ACC112 (cell line): Measurements from ENCODE around the gene HOXB3.

Source experiments
- H2AFZ ChIP-seq: fragments of 200-600 bp; sonication (generic); one replicate; pipeline ENCODE4 v1.6.0; 2017; ENCODE audit warnings: antibody characterized with exemption, low read length; ENCODE audit not compliant: unreplicated experiment
- H3K27ac ChIP-seq: fragments of 200-600 bp; sonication (generic); 2 replicates; pipeline ENCODE4 v1.5.1; 2014; ENCODE audit warnings: low read depth, mild to moderate bottlenecking, antibody characterized with exemption, low read length, moderate library complexity
- H3K27me3 ChIP-seq: fragments of 200-600 bp; sonication (generic); 2 replicates; pipeline ENCODE4 v1.6.1; 2014; ENCODE audit warnings: mild to moderate bottlenecking, antibody characterized with exemption, low read length, moderate library complexity, mixed read lengths; ENCODE audit not compliant: insufficient read depth
- H3K36me3 ChIP-seq: fragments of 200-600 bp; sonication (generic); 2 replicates; pipeline ENCODE4 v1.6.1; 2016; ENCODE audit warnings: mild to moderate bottlenecking, antibody characterized with exemption, low read length, moderate library complexity, mixed read lengths; ENCODE audit not compliant: insufficient read depth
- H3K4me1 ChIP-seq: fragments of 200-600 bp; sonication (generic); one replicate; pipeline ENCODE4 v1.6.1; 2016; ENCODE audit warnings: low read length, mixed read lengths; ENCODE audit not compliant: insufficient read depth, unreplicated experiment, control insufficient read depth
- H3K4me3 ChIP-seq: fragments of 200-600 bp; sonication (generic); 2 replicates; pipeline ENCODE4 v1.5.1; 2014; ENCODE audit warnings: mild to moderate bottlenecking, low read depth, low read length
- H3K79me2 ChIP-seq: fragments of 200-600 bp; sonication (generic); one replicate; pipeline ENCODE4 v1.6.0; 2016; ENCODE audit warnings: low read length; ENCODE audit not compliant: control insufficient read depth, unreplicated experiment, insufficient read depth

Gene HOXB3

DNA sequence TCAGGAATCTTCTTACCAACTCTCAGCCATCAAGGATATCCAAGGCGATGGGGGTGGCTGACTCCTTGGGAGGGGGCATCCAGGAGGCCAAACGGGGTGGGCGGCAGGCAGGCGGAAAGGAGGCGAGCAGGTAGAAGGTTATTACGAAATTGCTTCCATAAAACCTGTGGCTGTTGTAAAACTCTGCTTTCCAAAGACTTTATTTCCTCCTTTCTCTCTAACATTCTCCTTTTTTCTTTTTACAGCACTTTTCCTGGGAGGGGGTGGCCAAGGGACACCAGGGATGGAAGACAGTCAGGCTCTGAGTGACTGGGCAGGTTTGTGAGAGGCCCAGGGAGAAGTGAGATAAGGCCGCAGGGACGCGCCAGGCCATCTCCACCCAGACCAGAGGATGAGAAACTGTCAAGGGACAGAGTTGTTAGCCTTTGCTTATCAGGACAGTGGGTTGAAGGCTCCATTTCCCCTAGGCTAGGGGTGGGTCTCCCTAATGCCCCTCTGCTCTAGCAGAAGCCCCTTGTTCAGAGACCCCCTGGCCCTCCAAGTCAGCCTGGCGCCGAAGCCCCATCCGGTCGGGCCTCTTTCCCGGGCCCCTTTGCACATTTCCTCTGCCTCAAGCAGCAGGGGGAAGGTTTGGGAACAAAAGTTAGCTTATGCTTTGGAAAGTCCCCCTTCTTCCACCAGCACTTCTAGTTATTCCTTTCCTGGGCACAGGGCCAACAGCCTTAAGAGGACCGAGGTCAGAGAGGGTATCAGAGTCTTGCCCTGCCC lies 41.1 kb upstream of the HOXB3 start:
- no peaks in the 10 kb centered on the region for H3K79me2 ChIP-seq
- H3K27me3 ChIP-seq, result peaks cover 99% of the 10 kb centered on the region
- no peak overlapping the region for H3K27ac ChIP-seq
- H3K36me3 ChIP-seq, result no peaks in the 10 kb centered on the region
- no peak overlapping the region for H3K4me3 ChIP-seq
- no peaks in the 10 kb centered on the region for H3K4me1 ChIP-seq
- no peak overlapping the region for H2AFZ ChIP-seq

DNA sequence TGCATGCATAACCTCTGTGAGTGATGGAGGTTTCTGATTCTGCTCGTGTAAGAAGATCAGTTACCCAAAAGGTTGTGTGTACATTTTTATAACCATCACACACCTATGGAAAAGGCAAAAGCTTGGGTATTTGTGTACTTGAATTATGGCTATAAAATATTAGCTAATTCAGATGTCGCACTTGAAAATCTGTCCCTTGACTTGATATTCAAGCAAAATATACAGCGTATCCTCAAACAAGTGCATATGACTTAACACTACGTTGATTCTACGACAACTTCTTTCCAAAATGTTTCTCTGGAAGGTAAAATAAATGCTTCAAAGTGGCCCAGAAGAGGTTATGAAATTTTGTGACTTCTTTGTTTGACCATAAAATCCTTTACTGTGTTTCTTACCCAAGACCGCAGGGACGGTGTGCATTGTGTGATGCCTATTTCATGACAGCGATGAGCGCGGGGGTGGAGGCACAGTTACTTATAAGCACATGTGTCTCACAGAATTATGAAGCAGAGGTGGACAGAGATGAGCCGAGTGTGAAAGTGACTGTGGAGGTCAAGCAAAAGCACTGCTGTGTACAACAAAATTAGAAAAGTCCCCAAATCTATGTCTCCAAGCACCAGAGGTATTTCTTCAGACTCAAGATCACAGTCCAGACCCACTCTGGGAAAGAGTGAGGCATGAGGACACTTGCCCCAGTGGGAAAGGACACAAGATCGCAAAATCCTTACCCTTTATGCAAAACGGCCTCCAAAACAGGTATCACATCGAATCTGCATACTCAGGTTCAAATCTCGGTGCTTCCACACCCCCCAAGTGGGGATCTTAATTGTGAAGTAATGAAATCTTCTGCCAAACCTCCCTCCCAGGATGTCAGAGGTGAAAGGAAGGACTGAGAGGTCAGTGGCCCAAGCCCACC lies 40.2 kb upstream of the HOXB3 start:
- Histone ChIP-seq H3K4me3 (no peak overlapping the region), H3K4me1 (no peaks in the 10 kb centered on the region), H3K79me2 (no peaks in the 10 kb centered on the region), H2AFZ (no peak overlapping the region), H3K27ac (no peak overlapping the region), H3K36me3 (no peaks in the 10 kb centered on the region), H3K27me3 (peaks cover 98% of the 10 kb centered on the region)

DNA sequence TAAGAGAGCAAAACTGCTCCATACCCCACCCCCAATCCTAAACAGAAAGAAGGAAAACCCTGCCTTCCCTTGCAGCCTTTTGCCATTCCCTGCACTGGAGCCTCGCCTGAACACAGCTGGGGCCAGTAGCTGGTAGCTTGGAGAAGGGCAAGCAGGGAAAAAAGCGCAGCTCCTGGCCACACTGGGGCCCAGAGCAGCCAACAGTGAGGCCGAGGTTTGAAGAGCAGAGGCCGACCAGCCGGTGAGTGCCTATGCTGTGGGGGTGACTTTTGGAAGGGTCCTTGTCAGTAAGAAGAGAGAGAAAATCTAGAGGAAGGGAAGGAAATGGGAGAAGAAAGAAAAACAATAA lies 39.3 kb upstream of the HOXB3 start:
- H2AFZ ChIP-seq, result no peak overlapping the region
- H3K4me3 ChIP-seq, result no peak overlapping the region
- no peaks in the 10 kb centered on the region for H3K4me1 ChIP-seq
- H3K27ac ChIP-seq, result no peak overlapping the region
- no peaks in the 10 kb centered on the region for H3K79me2 ChIP-seq
- no peaks in the 10 kb centered on the region for H3K36me3 ChIP-seq
- peaks cover 98% of the 10 kb centered on the region for H3K27me3 ChIP-seq

DNA sequence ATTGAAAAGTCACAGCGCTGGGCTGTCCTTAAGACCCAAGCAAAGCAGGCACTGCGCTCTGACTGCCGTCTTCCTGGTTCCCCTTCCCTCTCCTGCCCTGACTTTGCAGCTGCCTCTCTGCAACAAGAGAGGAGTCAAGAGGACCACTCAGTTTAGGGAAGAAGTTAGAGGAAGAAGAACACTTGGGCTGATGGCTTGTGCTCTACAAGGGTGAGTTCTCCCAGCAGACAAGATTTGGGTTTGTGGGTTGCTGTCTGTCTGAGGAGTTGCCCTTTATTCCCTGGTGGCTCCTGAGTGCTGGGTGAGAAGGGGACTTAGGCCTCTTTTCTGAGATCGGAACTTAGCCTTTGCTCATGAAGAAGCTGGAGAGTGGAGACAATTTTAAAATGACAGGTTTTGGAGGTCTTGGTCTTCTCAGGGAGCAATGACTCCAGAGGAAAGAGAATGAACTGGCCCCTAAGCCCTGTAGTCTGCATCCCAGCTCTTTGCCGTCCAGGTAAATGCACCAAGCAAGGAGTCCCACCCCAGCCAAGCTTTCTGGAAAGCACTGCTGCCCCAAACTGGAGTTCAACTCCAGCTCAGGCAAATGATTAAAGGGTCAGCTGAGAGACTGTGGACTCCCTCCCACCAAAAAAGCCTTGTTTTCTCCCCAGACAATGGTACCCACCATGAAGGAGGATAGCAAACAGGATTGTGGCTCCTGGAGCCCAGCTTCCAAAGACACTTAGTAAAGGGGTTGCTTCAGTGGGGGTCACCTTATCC lies 38.8 kb upstream of the HOXB3 start:
- Histone ChIP-seq H3K4me1 (no peaks in the 10 kb centered on the region), H3K27me3 (peaks cover 98% of the 10 kb centered on the region), H3K79me2 (no peaks in the 10 kb centered on the region), H2AFZ (no peak overlapping the region), H3K36me3 (no peaks in the 10 kb centered on the region), H3K4me3 (no peak overlapping the region), H3K27ac (no peak overlapping the region)

DNA sequence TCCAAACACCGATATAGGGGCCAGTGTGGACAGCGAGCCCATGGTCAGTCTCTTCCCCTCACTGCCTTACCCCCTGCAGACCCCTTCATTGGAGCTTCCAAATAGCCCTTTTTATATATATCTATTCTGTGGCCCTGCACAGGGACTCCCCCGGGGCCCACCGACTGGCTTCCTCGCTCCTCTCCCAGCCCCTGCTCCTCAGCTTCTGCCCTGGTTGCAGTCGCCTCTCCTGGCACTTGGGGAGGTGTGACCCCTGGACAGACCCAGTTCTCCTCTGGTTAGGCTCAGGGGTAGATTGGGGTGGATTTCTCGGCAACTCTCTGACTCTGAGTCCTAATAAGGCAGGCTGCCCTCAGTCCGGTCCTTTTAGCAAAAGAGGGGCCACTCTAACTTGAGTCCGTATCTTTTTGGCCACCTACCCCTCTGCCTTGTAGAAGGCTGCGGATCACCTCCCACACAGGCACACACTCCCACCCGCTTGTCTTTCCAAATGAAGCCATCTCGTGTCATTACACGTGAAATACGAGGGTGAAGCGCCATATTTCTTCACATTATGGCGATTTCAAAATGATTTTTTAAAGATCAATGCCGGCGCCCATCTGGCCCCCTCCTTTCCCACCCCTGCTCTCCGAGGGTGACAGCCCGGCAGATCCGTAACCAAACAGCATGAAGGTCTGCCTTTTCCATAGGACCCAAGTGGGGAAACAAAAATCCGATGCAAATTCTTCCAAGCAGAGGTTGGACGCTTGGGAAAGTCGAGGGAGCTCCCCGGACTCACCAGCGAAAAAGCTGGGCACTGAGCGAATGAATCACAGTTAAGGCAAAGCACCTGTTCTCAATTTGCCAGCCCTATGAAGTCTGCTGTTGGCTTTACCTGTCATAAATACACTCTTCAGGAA lies 37.8 kb upstream of the HOXB3 start:
- Histone ChIP-seq H3K27me3 (peaks cover 98% of the 10 kb centered on the region), H3K4me3 (no peak overlapping the region), H3K36me3 (no peaks in the 10 kb centered on the region), H3K4me1 (no peaks in the 10 kb centered on the region), H3K27ac (no peak overlapping the region), H3K79me2 (no peaks in the 10 kb centered on the region), H2AFZ (no peak overlapping the region)

DNA sequence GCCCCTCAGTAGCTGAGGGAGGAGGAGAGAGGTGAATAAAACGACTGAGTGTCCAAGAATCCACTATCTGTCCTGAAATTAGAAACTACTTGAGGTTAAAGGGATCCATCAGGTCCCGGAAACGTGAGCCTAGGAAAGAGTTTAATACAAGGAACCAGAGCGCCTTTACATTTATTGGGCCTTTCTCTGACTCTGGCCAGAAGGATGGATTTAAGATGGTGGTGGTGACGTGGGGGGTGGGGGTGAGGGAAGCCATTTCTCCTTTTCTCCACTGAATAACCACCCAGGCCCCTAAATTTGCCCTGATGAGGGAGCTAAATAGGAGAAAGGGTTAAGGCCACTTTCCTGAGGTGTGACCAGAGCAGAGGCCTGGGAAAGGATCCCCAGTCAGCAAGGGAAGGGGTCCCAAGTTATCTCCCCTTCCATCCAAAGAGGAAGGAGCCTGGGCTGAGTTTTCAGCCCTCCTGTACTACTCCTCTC lies 37.1 kb upstream of the HOXB3 start:
- H3K27ac ChIP-seq, result no peak overlapping the region
- H3K4me3 ChIP-seq, result no peak overlapping the region
- no peak overlapping the region for H2AFZ ChIP-seq
- peaks cover 98% of the 10 kb centered on the region for H3K27me3 ChIP-seq
- H3K36me3 ChIP-seq, result no peaks in the 10 kb centered on the region
- no peaks in the 10 kb centered on the region for H3K79me2 ChIP-seq
- no peaks in the 10 kb centered on the region for H3K4me1 ChIP-seq

DNA sequence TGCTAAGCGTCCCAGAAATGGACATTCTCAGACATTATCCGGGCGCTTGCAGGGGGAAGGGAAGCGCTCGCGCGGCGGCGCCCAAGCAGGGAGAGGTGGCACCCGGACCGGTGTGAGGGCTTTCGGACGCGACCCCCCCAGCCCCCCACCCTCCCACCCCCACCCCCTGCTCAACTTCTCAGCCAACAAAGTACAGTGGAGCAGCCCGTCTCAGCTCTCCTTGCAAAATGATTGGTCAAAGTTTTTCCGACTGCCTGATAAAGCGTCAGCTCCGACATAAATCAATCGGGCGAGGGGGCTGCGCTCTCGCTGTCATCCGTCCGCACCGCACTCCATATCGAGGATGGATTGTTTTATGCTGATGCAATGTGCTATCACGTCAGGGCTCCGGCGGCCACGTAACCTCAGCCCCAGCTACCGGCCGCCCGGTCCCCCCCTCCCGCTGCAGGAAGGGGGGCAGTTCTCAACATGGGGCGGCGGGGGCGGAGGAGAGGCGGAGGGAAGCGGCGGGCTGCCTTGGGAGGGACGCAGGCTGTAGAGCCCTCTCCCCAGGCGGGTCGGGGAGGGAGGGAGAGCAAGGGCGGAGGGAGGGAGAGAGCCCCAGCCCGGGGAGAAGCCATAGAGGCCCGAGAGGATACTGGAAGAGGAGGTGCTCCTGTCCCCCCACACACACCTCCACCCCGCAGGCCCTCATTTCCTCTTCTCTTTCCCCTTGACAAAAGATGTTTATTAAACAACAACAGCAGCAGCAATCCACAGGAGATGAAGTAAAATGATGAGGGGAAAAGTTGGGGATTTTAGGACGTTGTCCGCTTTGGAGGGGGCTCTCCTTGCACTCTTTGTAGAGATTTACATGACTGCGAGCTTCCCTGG lies 36.4 kb upstream of the HOXB3 start, which contains the start of gene HOXB9:
HOXB9 (minus strand) TSS at position 114 of the 873 bp plus-strand sequence; CDS start at position 25, 89 bp downstream.
- no peak within 1 kb of the TSS for H2AFZ ChIP-seq
- H3K79me2 ChIP-seq, result no peaks in the 10 kb centered on the region
- H3K4me3 ChIP-seq, result peak within 1 kb of the TSS; percentile 52

DNA sequence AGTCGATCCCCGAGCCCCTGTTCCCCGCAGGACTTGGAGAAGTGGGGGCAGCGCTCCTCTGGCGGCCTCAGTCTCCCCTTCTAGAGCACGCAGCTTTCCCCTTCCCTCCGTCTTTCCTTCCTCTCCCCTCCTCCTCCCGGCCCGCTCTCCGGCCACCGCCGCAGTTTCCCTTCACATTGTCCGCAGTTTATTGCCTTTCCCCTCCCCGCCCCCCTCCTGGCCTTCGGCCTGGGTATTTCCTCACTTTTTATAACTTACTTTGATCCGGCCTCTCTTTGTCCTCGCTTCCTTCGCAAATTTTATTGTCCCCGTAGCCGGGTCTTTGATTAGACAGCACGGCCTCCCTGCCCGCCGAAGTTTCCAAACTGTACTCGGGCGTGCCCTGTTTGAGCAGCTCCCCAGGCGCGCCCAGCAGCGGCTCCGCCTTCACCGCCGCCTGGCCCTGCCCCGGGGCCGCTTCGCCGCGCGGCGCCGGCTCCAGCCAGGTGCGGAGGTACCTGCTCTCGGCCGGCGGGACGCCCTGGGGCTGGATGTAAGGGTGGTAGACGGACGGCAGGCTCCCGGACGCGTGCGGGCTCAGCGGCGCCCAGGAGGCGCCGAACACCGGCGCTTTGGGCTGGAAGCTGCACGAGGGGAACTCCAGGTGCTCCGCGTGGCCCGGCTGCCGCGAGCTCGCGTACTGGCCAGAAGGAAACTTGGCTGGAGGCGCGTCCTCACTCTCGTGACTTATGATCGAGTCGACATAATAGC lies 35.6 kb upstream of the HOXB3 start:
- no peaks in the 10 kb centered on the region for H3K36me3 ChIP-seq
- H3K27me3 ChIP-seq, result peaks cover 98% of the 10 kb centered on the region
- H3K4me3 ChIP-seq, result peak overlapping the region; percentile 52
- H3K4me1 ChIP-seq, result no peaks in the 10 kb centered on the region
- H3K79me2 ChIP-seq, result no peaks in the 10 kb centered on the region
- no peak overlapping the region for H3K27ac ChIP-seq
- no peak overlapping the region for H2AFZ ChIP-seq

More for the DNA sequence above, 36.4 kb upstream of the HOXB3 start, which contains the start of gene HOXB9:
- no peaks in the 10 kb centered on the region for H3K4me1 ChIP-seq
- H3K27ac ChIP-seq, result no peak within 1 kb of the TSS
- peaks cover 98% of the 10 kb centered on the region for H3K27me3 ChIP-seq
- no peaks in the 10 kb centered on the region for H3K36me3 ChIP-seq
